Measurements from ENCODE around the gene SLC39A6. TPM values are rescaled to one million over a fixed set of nuclear protein-coding genes. Genes with fewer than 3 reads are reported as not detected.

SLC39A6 gene
- total and polyA plus RNA-seq, 2 of the 13 experiments (the other 11 are each of a cell fraction or from before 2014, with no cell fraction given): 41.7 to 59.2 TPM

DNA sequence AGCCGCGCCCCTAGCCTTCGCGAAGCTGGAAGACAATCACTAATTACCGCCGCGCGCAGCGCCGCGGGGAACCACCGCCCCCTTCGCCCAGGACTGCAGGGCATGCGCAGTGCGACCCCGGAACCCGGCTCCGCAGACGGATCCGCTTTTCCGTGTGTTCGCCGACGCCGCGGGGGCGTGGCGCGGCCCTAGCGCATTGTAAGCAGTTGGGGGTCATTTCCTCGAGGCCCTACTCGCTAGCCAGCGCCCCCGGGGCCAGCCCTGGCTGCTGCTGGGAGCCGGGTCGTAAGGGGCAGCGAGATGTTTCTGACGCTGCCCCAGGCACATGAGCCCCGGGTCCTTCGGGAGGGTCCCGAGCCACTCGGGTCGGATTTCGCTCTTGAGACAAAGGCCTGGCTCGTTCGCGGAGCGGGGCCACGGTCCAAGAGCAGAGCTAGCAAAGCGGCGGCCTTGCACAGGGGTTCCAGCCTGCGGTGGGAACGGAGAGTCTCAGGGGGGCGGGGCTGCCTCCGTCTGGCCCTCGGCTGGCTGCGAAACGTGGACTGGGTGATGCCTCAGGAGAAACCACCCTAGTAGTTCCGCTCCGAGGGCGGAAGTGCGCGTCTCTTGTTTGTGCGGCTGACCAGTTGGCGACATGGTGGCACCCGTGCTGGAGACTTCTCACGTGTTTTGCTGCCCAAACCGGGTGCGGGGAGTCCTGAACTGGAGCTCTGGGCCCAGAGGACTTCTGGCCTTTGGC lies at the start of gene SLC39A6, which contains the start of gene ELP2 (continued):
- peak; percentile 50 for TF ChIP-seq ARID5B (CRISPR knock-in tag; IDR thresholded peaks at IDR 0.05)
- TF ChIP-seq ZNF329 (CRISPR knock-in tag; IDR thresholded peaks at IDR 0.05; ENCODE audit: low read depth): no peak; the same call in 1 of the 2 replicates
- TF ChIP-seq, protein P1, sequence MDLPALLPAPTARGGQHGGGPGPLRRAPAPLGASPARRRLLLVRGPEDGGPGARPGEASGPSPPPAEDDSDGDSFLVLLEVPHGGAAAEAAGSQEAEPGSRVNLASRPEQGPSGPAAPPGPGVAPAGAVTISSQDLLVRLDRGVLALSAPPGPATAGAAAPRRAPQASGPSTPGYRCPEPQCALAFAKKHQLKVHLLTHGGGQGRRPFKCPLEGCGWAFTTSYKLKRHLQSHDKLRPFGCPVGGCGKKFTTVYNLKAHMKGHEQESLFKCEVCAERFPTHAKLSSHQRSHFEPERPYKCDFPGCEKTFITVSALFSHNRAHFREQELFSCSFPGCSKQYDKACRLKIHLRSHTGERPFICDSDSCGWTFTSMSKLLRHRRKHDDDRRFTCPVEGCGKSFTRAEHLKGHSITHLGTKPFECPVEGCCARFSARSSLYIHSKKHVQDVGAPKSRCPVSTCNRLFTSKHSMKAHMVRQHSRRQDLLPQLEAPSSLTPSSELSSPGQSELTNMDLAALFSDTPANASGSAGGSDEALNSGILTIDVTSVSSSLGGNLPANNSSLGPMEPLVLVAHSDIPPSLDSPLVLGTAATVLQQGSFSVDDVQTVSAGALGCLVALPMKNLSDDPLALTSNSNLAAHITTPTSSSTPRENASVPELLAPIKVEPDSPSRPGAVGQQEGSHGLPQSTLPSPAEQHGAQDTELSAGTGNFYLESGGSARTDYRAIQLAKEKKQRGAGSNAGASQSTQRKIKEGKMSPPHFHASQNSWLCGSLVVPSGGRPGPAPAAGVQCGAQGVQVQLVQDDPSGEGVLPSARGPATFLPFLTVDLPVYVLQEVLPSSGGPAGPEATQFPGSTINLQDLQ (CRISPR knock-in tag; IDR thresholded peaks at IDR 0.05): no peak; the same call in 1 of the 2 replicates
- peak; percentile 85; the same call in 1 of the 2 replicates for TF ChIP-seq BRCA1 (CRISPR knock-in tag; IDR thresholded peaks at IDR 0.05)
- TF ChIP-seq CENPBD1 (CRISPR knock-in tag; IDR thresholded peaks at IDR 0.05; ENCODE audit: borderline replicate concordance, low read depth): no peak; the same call in 1 of the 2 replicates
- no peak; the same call in 1 of the 2 replicates for TF ChIP-seq BRD4 (CRISPR knock-in tag; IDR thresholded peaks at IDR 0.05)
- peak; percentile 88 for TF ChIP-seq BHLHE40 (IDR thresholded peaks at IDR 0.05; ENCODE audit: low read length)
- TF ChIP-seq REPIN1 (CRISPR knock-in tag; IDR thresholded peaks at IDR 0.05; ENCODE audit: borderline replicate concordance, low read depth): peak; percentile 63
- TF ChIP-seq ZNF121 (CRISPR knock-in tag; IDR thresholded peaks at IDR 0.05): no peak
- no peak for TF ChIP-seq NBN (conservative IDR thresholded peaks at IDR 0.05)
- peak; percentile 94 for TF ChIP-seq SSRP1 (CRISPR knock-in tag; IDR thresholded peaks at IDR 0.05)
- TF ChIP-seq KMT2A (CRISPR knock-in tag; IDR thresholded peaks at IDR 0.05): peak; percentile 81
- no peak for TF ChIP-seq CC2D1A (CRISPR knock-in tag; IDR thresholded peaks at IDR 0.05)
- TF ChIP-seq CCDC6 (CRISPR knock-in tag; IDR thresholded peaks at IDR 0.05): peak; percentile 55; the same call in 1 of the 2 replicates
- TF ChIP-seq CHCHD3 (CRISPR knock-in tag; IDR thresholded peaks at IDR 0.05): no peak
- peak; percentile 65; the same call in 1 of the 2 replicates for TF ChIP-seq ZNF430 (CRISPR knock-in tag; IDR thresholded peaks at IDR 0.05)
- TF ChIP-seq PHF8 (CRISPR knock-in tag; IDR thresholded peaks at IDR 0.05): peak; percentile 97
- no peak; the same call in none of the 2 replicates for TF ChIP-seq TOE1 (CRISPR knock-in tag; IDR thresholded peaks at IDR 0.05)
- TF ChIP-seq TSC22D2 (CRISPR knock-in tag; IDR thresholded peaks at IDR 0.05; ENCODE audit: borderline replicate concordance): 0 out of 2 replicates have a peak, but pooled peaks have one; percentile 11
- no peak for TF ChIP-seq KDM6A (CRISPR knock-in tag; IDR thresholded peaks at IDR 0.05; ENCODE audit: low read depth)
- TF ChIP-seq ARNTL (CRISPR knock-in tag; IDR thresholded peaks at IDR 0.05): peak; percentile 84
